Measurements from ENCODE around the gene TLCD5.

The TLCD5 gene

GRCh38 chr11:120338107-120338933 is 13.2 kb downstream of the TLCD5 start:
- DNase-seq, result no peak

- DNase-seq, result no peak
Observed at GRCh38 chr11:120339394-120339890, 14.3 kb downstream of the TLCD5 start.

- no peak for DNase-seq
Observed at GRCh38 chr11:120340529-120340928, 15.4 kb downstream of the TLCD5 start.

- DNase-seq, result no peak
Observed at GRCh38 chr11:120342226-120342625, 17.1 kb downstream of the TLCD5 start.

GRCh38 chr11:120342678-120343077 is 17.6 kb downstream of the TLCD5 start:
- no peak for DNase-seq

- no peak for DNase-seq
Observed at GRCh38 chr11:120343429-120343828, 18.3 kb downstream of the TLCD5 start.

GRCh38 chr11:120344302-120345004 is 19.4 kb downstream of the TLCD5 start:
- DNase-seq, result peak; percentile 100

- DNase-seq, result no peak
Observed at GRCh38 chr11:120346233-120346632, 21.1 kb downstream of the TLCD5 start.

GRCh38 chr11:120350637-120351036 is 25.5 kb downstream of the TLCD5 start:
- no peak for DNase-seq

GRCh38 chr11:120352405-120352804 is 27.3 kb downstream of the TLCD5 start:
- DNase-seq, result no peak

GRCh38 chr11:120354068-120354467 is 29.0 kb downstream of the TLCD5 start:
- DNase-seq, result no peak

- DNase-seq, result no peak
Observed at GRCh38 chr11:120354779-120355178, 29.7 kb downstream of the TLCD5 start.

- DNase-seq, result no peak
Observed at GRCh38 chr11:120357620-120358019, 32.5 kb downstream of the TLCD5 start.

- no peak for DNase-seq
Observed at GRCh38 chr11:120358729-120359128, 33.6 kb downstream of the TLCD5 start.

GRCh38 chr11:120363436-120363835 is 38.3 kb downstream of the TLCD5 start:
- no peak for DNase-seq

- DNase-seq, result no peak
Observed at GRCh38 chr11:120365512-120365911, 40.4 kb downstream of the TLCD5 start.

- DNase-seq, result no peak
Observed at GRCh38 chr11:120372296-120372695, 47.2 kb downstream of the TLCD5 start.

- DNase-seq, result no peak
Observed at GRCh38 chr11:120375076-120375475, 50.0 kb downstream of the TLCD5 start.

GRCh38 chr11:120376547-120377182 is 51.6 kb downstream of the TLCD5 start:
- no peak for DNase-seq

GRCh38 chr11:120378474-120378873 is 53.4 kb downstream of the TLCD5 start:
- no peak for DNase-seq

GRCh38 chr11:120381401-120381800 is 56.3 kb downstream of the TLCD5 start:
- DNase-seq, result no peak

All from GF-D8 (cell line).